K562 (cell line): ENCODE results near the gene KRTCAP2. TPM values are rescaled to one million over a fixed set of nuclear protein-coding genes. Genes with fewer than 3 reads are reported as not detected.
A peak's percentile ranks its signal among the peaks of the same experiment; 100 is the strongest.

Source experiments
- ATF3 ChIP-seq, 2 experiments: fragments of 450-650 bp in 1 of 2; sonication (generic) in 1 of 2; formaldehyde crosslinking in 1 of 2; IDR thresholded peaks in 1 of 2; conservative IDR thresholded peaks in 1 of 2; 2 replicates each; pipeline versions ENCODE4 v1.6.1 to v1.8.1; 2016 to 2023; ENCODE audit warnings: mild to moderate bottlenecking in 2 of 2, moderate library complexity in 2 of 2, inconsistent platforms in 1 of 2, missing genetic modification reagents in 1 of 2
- BDP1 ChIP-seq: IDR thresholded peaks from 3 replicates; pipeline ENCODE4 v1.6.1; 2011; ENCODE audit not compliant: insufficient read length, insufficient read depth
- CHD4 ChIP-seq: fragments of 200-600 bp; sonication (generic); IDR thresholded peaks from 3 replicates; pipeline ENCODE4 v1.6.1; 2012; ENCODE audit warnings: low read depth, mild to moderate bottlenecking, mixed read lengths, low read length, inconsistent platforms; ENCODE audit not compliant: insufficient read depth, insufficient replicate concordance, poor library complexity, severe bottlenecking
- CREB3 ChIP-seq: fragments of 450-650 bp; conservative IDR thresholded peaks from 2 replicates; pipeline ENCODE4 v1.6.1; 2016; ENCODE audit warnings: missing genetic modification characterization, low read depth, mild to moderate bottlenecking, missing compliant biosample characterization, moderate library complexity
- DMBX1 ChIP-seq: fragments of 250-450 bp; sonication (Bioruptor Pico); IDR thresholded peaks from 2 replicates; pipeline ENCODE4 v1.8.0; 2022; ENCODE audit warnings: inconsistent platforms, mild to moderate bottlenecking, moderate library complexity, borderline replicate concordance
- FOXK2 ChIP-seq, 2 experiments: fragments of 450-650 bp; IDR thresholded peaks in 1 of 2; conservative IDR thresholded peaks in 1 of 2; 2 replicates each; pipeline ENCODE4 v1.6.1; 2016; ENCODE audit warnings: low read depth in 2 of 2, mild to moderate bottlenecking in 1 of 2
- GABPB1 ChIP-seq: sonication (generic); formaldehyde crosslinking; IDR thresholded peaks from 2 replicates; pipeline ENCODE4 v1.8.0; 2022; ENCODE audit warnings: mild to moderate bottlenecking, missing genetic modification reagents
- GMEB1 ChIP-seq: fragments of 250-450 bp; sonication (Bioruptor Pico); IDR thresholded peaks from 2 replicates; pipeline ENCODE4 v1.4.0; 2020; ENCODE audit warnings: mild to moderate bottlenecking
- HOXB6 ChIP-seq: fragments of 250-450 bp; sonication (Bioruptor Pico); IDR thresholded peaks from 2 replicates; pipeline ENCODE4 v1.5.1; 2022; ENCODE audit warnings: mild to moderate bottlenecking, borderline replicate concordance
- KLF13 ChIP-seq: fragments of 450-650 bp; IDR thresholded peaks from 2 replicates; pipeline ENCODE4 v1.6.1; 2016; ENCODE audit warnings: missing genetic modification characterization, low read depth, mild to moderate bottlenecking, missing compliant biosample characterization, moderate library complexity, borderline replicate concordance
- MTA1 ChIP-seq: fragments of 450-650 bp; IDR thresholded peaks from 2 replicates; pipeline ENCODE4 v1.6.1; 2017; ENCODE audit warnings: borderline replicate concordance
- NEUROD1 ChIP-seq: fragments of 150-350 bp; IDR thresholded peaks from 2 replicates; pipeline ENCODE4 v1.6.1; 2014; ENCODE audit warnings: borderline replicate concordance, low read length, low read depth; ENCODE audit not compliant: partially characterized antibody
- NRF1 ChIP-seq, 2 experiments: fragments of 450-650 bp; IDR thresholded peaks in 1 of 2; conservative IDR thresholded peaks in 1 of 2; 2 replicates each; pipeline ENCODE4 v1.6.1; 2014; ENCODE audit warnings: mild to moderate bottlenecking in 2 of 2
- PHF20 ChIP-seq: fragments of 450-650 bp; IDR thresholded peaks from 2 replicates; pipeline ENCODE4 v1.6.1; 2018; ENCODE audit not compliant: partially characterized antibody
- PHTF2 ChIP-seq: fragments of 250-450 bp; sonication (Bioruptor Pico); IDR thresholded peaks from 2 replicates; pipeline ENCODE4 v1.5.0; 2021; ENCODE audit warnings: mild to moderate bottlenecking
- PTRF ChIP-seq: fragments of 450-650 bp; IDR thresholded peaks from 2 replicates; pipeline ENCODE4 v1.6.1; 2016; ENCODE audit warnings: mild to moderate bottlenecking, missing genetic modification characterization, missing compliant biosample characterization
- RBM25 ChIP-seq: fragments of 200-400 bp; formaldehyde crosslinking; IDR thresholded peaks from 2 replicates; pipeline ENCODE4 v1.6.1; 2018; ENCODE audit warnings: low read length, low read depth, moderate library complexity; ENCODE audit not compliant: severe bottlenecking
- SETDB1 ChIP-seq: IDR thresholded peaks from one replicate; pipeline ENCODE4 v1.6.1; 2012; ENCODE audit warnings: low read length, control low read depth, inconsistent platforms
- SMAD3 ChIP-seq: fragments of 450-650 bp; formaldehyde crosslinking; conservative IDR thresholded peaks from 2 replicates; pipeline ENCODE4 v1.4.0; 2020; ENCODE audit warnings: mild to moderate bottlenecking
- SP1 ChIP-seq: sonication (generic); formaldehyde crosslinking; IDR thresholded peaks from 2 replicates; pipeline ENCODE4 v1.8.1; 2022; ENCODE audit warnings: mild to moderate bottlenecking, missing genetic modification reagents
- SRF ChIP-seq, 2 experiments: fragments of 250-450, 450-650 bp in 1 of 2; sonication (Bioruptor Pico) in 1 of 2; sonication (generic) in 1 of 2; formaldehyde crosslinking; IDR thresholded peaks; 2 replicates each; pipeline versions ENCODE4 v1.5.0 to v1.5.1; 2020 to 2022; ENCODE audit warnings: mild to moderate bottlenecking in 1 of 2, missing genetic modification reagents in 1 of 2
- ZC3H11A ChIP-seq: IDR thresholded peaks from 2 replicates; pipeline ENCODE4 v1.6.1; 2012; ENCODE audit warnings: low read depth, low read length, improper control_type of control experiment
- ZC3H8 ChIP-seq: fragments of 450-650 bp; IDR thresholded peaks from 2 replicates; pipeline ENCODE4 v1.6.1; 2017
- ZNF217 ChIP-seq: sonication (generic); formaldehyde crosslinking; IDR thresholded peaks from 2 replicates; pipeline ENCODE4 v1.8.0; 2022; ENCODE audit warnings: mild to moderate bottlenecking, missing genetic modification reagents
- ZNF445 ChIP-seq: fragments of 250-450 bp; sonication (Bioruptor Pico); IDR thresholded peaks from 2 replicates; pipeline ENCODE4 v1.4.0; 2020; ENCODE audit warnings: low read depth, mild to moderate bottlenecking, moderate library complexity
- ZNF76 ChIP-seq: fragments of 250-450 bp; sonication (Bioruptor Pico); IDR thresholded peaks from 2 replicates; pipeline ENCODE4 v1.4.0; 2020; ENCODE audit warnings: mild to moderate bottlenecking, moderate library complexity, borderline replicate concordance
- polyA plus RNA-seq, 8 experiments: library from polyadenylated mRNA; depleted of rRNA in 4 of 8; stranded (reverse) in 5 of 8; unstranded in 3 of 8; fragments of >200 nt; fragmentation: Nextera tagmentation in 2 of 8; fragmentation: Illumina TruSeq in 1 of 8; extraction: Ambion mirVana in 2 of 8; extraction: Trizol in 1 of 8; gene quantifications; 2 replicates each; pipeline versions ENCODE4 v1.2.1 to v1.2.3, GENCODE V29; 2011 to 2014; ENCODE audit warnings: inconsistent platforms in 1 of 8, missing spikeins in 1 of 8
- total RNA-seq, 7 experiments: library from RNA; depleted of rRNA in 6 of 7; stranded (reverse); fragments of >200 nt in 6 of 7; fragmentation: Illumina TruSeq in 2 of 7; extraction: Trizol in 2 of 7; gene quantifications; 2 replicates each; pipeline versions ENCODE4 v1.2.1 to v1.2.3, GENCODE V29; 2011 to 2021; ENCODE audit warnings: low replicate concordance in 1 of 7

Gene KRTCAP2
- total and polyA plus RNA-seq, 9 of the 15 experiments (the other 6 are each of a cell fraction or from before 2014, with no cell fraction given): 126 to 436 (median 244) TPM

GRCh38 chr1:155219592-155220031 lies 46.5 kb upstream of the KRTCAP2 start (continued):
- no peak for TF ChIP-seq BDP1
- TF ChIP-seq CREB3 (tag): no peak
- TF ChIP-seq NRF1 (conservative IDR thresholded peaks at IDR 0.05 in 1 of 2, IDR thresholded peaks at IDR 0.05 in 1 of 2): no peak
- no peak for TF ChIP-seq SETDB1
- TF ChIP-seq ZC3H8: no peak
- no peak for TF ChIP-seq ZC3H11A
- peak; percentile 9; the same call in 1 of the 2 replicates for TF ChIP-seq ATF3 (IDR thresholded peaks at IDR 0.05)
- TF ChIP-seq ATF3 (CRISPR knock-in tag; conservative IDR thresholded peaks at IDR 0.05): no peak
- peak; percentile 81 for TF ChIP-seq PHF20
- TF ChIP-seq NEUROD1: no peak
- TF ChIP-seq PTRF (tag): no peak
- TF ChIP-seq SMAD3 (CRISPR knock-in tag): 0 out of 2 replicates have a peak, but pooled peaks have one; percentile 15
- 0 out of 2 replicates have a peak, but pooled peaks have one; percentile 14 for TF ChIP-seq GABPB1
- TF ChIP-seq ZNF445 (CRISPR knock-in tag): no peak
- no peak for TF ChIP-seq PHTF2 (CRISPR knock-in tag)
- TF ChIP-seq SRF (CRISPR knock-in tag; IDR thresholded peaks at IDR 0.05): no peak
- TF ChIP-seq ZNF217 (CRISPR knock-in tag): no peak
- TF ChIP-seq RBM25: no peak
- no peak for TF ChIP-seq KLF13 (tag)
- TF ChIP-seq DMBX1 (CRISPR knock-in tag): peak; percentile 45; the same call in 1 of the 2 replicates
- TF ChIP-seq MTA1: no peak
- TF ChIP-seq SP1 (CRISPR knock-in tag): peak; percentile 46; the same call in 1 of the 2 replicates
- TF ChIP-seq ZNF76 (CRISPR knock-in tag): no peak
- TF ChIP-seq CHD4: no peak
- TF ChIP-seq HOXB6 (CRISPR knock-in tag): no peak
- no peak for TF ChIP-seq GMEB1 (CRISPR knock-in tag)
- peak in 1 of 2 experiments; percentile 13; a peak in 1 of 4 replicates for TF ChIP-seq FOXK2 (conservative IDR thresholded peaks at IDR 0.05 in 1 of 2, IDR thresholded peaks at IDR 0.05 in 1 of 2; ENCODE audit: low read depth in 2 of 2)
